H9 (cell line): Measurements from ENCODE around the gene ATP8A2. TPM values are rescaled to one million over a fixed set of nuclear protein-coding genes. Genes with fewer than 3 reads are reported as not detected.

Experiments used
- DNase-seq: peaks from one replicate; pipeline ENCODE4 v3.0.0-alpha.2; 2017
- H2AFZ ChIP-seq: one replicate; pipeline ENCODE4 v1.6.1; 2013; ENCODE audit warnings: mild to moderate bottlenecking, low read length, control low read depth, moderate library complexity
- H2AK5ac ChIP-seq: 2 replicates; pipeline ENCODE4 v1.6.1; 2013; ENCODE audit warnings: low read length, control low read depth, mixed read lengths; ENCODE audit not compliant: insufficient read length
- H2BK120ac ChIP-seq: one replicate; pipeline ENCODE4 v1.6.1; 2013; ENCODE audit warnings: low read depth, mild to moderate bottlenecking, low read length, control low read depth, inconsistent platforms; ENCODE audit not compliant: poor library complexity, severe bottlenecking
- H2BK12ac ChIP-seq: 2 replicates; pipeline ENCODE4 v1.6.1; 2013; ENCODE audit warnings: low read length, control low read depth, mixed read lengths, low read depth; ENCODE audit not compliant: insufficient read length
- H2BK15ac ChIP-seq: 2 replicates; pipeline ENCODE4 v1.6.1; 2013; ENCODE audit warnings: low read depth, low read length, control low read depth
- H2BK20ac ChIP-seq: one replicate; pipeline ENCODE4 v1.6.1; 2013; ENCODE audit warnings: low read depth, mild to moderate bottlenecking, low read length, control low read depth, inconsistent platforms; ENCODE audit not compliant: poor library complexity, severe bottlenecking
- H2BK5ac ChIP-seq: 2 replicates; pipeline ENCODE4 v1.6.1; 2013; ENCODE audit warnings: low read length, control low read depth, mixed read lengths; ENCODE audit not compliant: insufficient read length
- H3K14ac ChIP-seq: 2 replicates; pipeline ENCODE4 v1.6.1; 2013; ENCODE audit warnings: low read length, control low read depth; ENCODE audit not compliant: insufficient read depth
- H3K18ac ChIP-seq: 2 replicates; pipeline ENCODE4 v1.6.1; 2013; ENCODE audit warnings: low read depth, mild to moderate bottlenecking, mixed read lengths, low read length, control low read depth; ENCODE audit not compliant: insufficient read length
- H3K23ac ChIP-seq: 2 replicates; pipeline ENCODE4 v1.6.1; 2013; ENCODE audit warnings: low read length, control low read depth, mixed read lengths, low read depth; ENCODE audit not compliant: insufficient read length
- H3K23me2 ChIP-seq: 2 replicates; pipeline ENCODE4 v1.6.1; 2013; ENCODE audit warnings: low read depth, mild to moderate bottlenecking, mixed read lengths, low read length, control low read depth; ENCODE audit not compliant: insufficient read length, poor library complexity, severe bottlenecking
- H3K27ac ChIP-seq: 2 replicates; pipeline ENCODE4 v1.5.1; 2013; ENCODE audit warnings: low read length, control low read depth, mixed read lengths, low read depth; ENCODE audit not compliant: insufficient read length
- H3K27me3 ChIP-seq: 2 replicates; pipeline ENCODE4 v1.6.1; 2013; ENCODE audit warnings: low read length, control low read depth, inconsistent platforms; ENCODE audit not compliant: insufficient read depth
- H3K4ac ChIP-seq: 2 replicates; pipeline ENCODE4 v1.6.1; 2013; ENCODE audit warnings: low read depth, mild to moderate bottlenecking, control low read depth, inconsistent platforms, low read length, moderate library complexity
- H3K4me1 ChIP-seq: 2 replicates; pipeline ENCODE4 v1.6.1; 2013; ENCODE audit warnings: low read length, control low read depth, inconsistent platforms; ENCODE audit not compliant: insufficient read depth
- H3K4me2 ChIP-seq: 2 replicates; pipeline ENCODE4 v1.6.1; 2013; ENCODE audit warnings: low read length, control low read depth, mixed read lengths; ENCODE audit not compliant: insufficient read length, insufficient read depth
- H3K56ac ChIP-seq: 2 replicates; pipeline ENCODE4 v1.6.1; 2013; ENCODE audit warnings: low read depth, mild to moderate bottlenecking, mixed read lengths, low read length, control low read depth; ENCODE audit not compliant: insufficient read length
- H3K79me1 ChIP-seq: 2 replicates; pipeline ENCODE4 v1.6.1; 2013; ENCODE audit warnings: low read depth, mild to moderate bottlenecking, moderate library complexity, low read length, control low read depth, inconsistent platforms; ENCODE audit not compliant: insufficient read depth, poor library complexity, severe bottlenecking
- H3K79me2 ChIP-seq: 2 replicates; pipeline ENCODE4 v1.6.1; 2013; ENCODE audit warnings: low read length, control low read depth, inconsistent platforms; ENCODE audit not compliant: insufficient read depth
- H3K9ac ChIP-seq: 2 replicates; pipeline ENCODE4 v1.6.1; 2013; ENCODE audit warnings: low read length, control low read depth, mixed read lengths; ENCODE audit not compliant: insufficient read length; ENCODE audit errors: extremely low read depth
- H3K9me3 ChIP-seq: one replicate; pipeline ENCODE4 v1.6.1; 2013; ENCODE audit warnings: low read depth, low read length, inconsistent platforms; ENCODE audit not compliant: control insufficient read depth
- H3T11ph ChIP-seq: one replicate; pipeline ENCODE4 v1.6.1; 2013; ENCODE audit warnings: mild to moderate bottlenecking, low read length, control low read depth, inconsistent platforms
- H4K20me1 ChIP-seq: one replicate; pipeline ENCODE4 v1.6.1; 2013; ENCODE audit not compliant: control insufficient read depth, insufficient read length, insufficient read depth
- H4K5ac ChIP-seq: 2 replicates; pipeline ENCODE4 v1.6.1; 2013; ENCODE audit warnings: low read depth, mild to moderate bottlenecking, mixed read lengths, low read length, control low read depth; ENCODE audit not compliant: insufficient read length
- H4K8ac ChIP-seq: replicated peaks from 2 replicates; pipeline ENCODE4 v1.6.1; 2013; ENCODE audit warnings: low read length, control low read depth, mixed read lengths, low read depth; ENCODE audit not compliant: insufficient read length
- H4K91ac ChIP-seq: 2 replicates; pipeline ENCODE4 v1.6.1; 2013; ENCODE audit warnings: low read depth, mild to moderate bottlenecking, moderate library complexity, mixed read lengths, low read length, control low read depth; ENCODE audit not compliant: insufficient read length
- H3K27ac Mint-ChIP-seq, 3 experiments: 2 replicates in 2 of 3; 3 replicates in 1 of 3; pipeline ENCODE4 v1.8.0; 2020 to 2021; ENCODE audit warnings: mixed read lengths in 3 of 3, mild to moderate bottlenecking in 1 of 3, moderate library complexity in 1 of 3
- H3K27me3 Mint-ChIP-seq: 2 replicates; pipeline ENCODE4 v1.8.0; 2021; ENCODE audit warnings: low read depth, mild to moderate bottlenecking, moderate library complexity, mixed read lengths
- H3K36me3 Mint-ChIP-seq, 3 experiments: 2 replicates in 2 of 3; 3 replicates in 1 of 3; pipeline ENCODE4 v1.8.0; 2020 to 2021; ENCODE audit warnings: low read depth in 3 of 3, mixed read lengths in 3 of 3; ENCODE audit not compliant: insufficient read depth in 1 of 3
- H3K4me1 Mint-ChIP-seq, 2 experiments: 2 replicates each; pipeline ENCODE4 v1.8.0; 2020; ENCODE audit warnings: mixed read lengths in 2 of 2
- H3K4me3 Mint-ChIP-seq, 2 experiments: 2 replicates in 1 of 2; 3 replicates in 1 of 2; pipeline ENCODE4 v1.8.0; 2020 to 2021; ENCODE audit warnings: mild to moderate bottlenecking in 2 of 2, mixed read lengths in 2 of 2, moderate library complexity in 1 of 2
- H3K9me3 Mint-ChIP-seq, 2 experiments: 2 replicates in 1 of 2; 3 replicates in 1 of 2; pipeline ENCODE4 v1.8.0; 2020; ENCODE audit warnings: mild to moderate bottlenecking in 2 of 2, mixed read lengths in 2 of 2, moderate library complexity in 1 of 2
- CTCF ChIP-seq: fragments of 200-600 bp; sonication (generic); conservative IDR thresholded peaks from 3 replicates; pipeline ENCODE4 v1.8.0; 2021; ENCODE audit warnings: antibody characterized with exemption, mild to moderate bottlenecking
- WGBS: extraction: QIAGEN DNeasy Blood & Tissue Kit; methylation state at CpG from one replicate; pipeline ENCODE4 v1.1.7; 2013; ENCODE audit warnings: missing lambda C conversion rate, low lambda C conversion rate, mixed read lengths; ENCODE audit not compliant: insufficient read length; ENCODE audit errors: extremely low coverage; 5-methylcytosine and 5-hydroxymethylcytosine counted together
- total RNA-seq: library from RNA; stranded (reverse); gene quantifications from 2 replicates; pipeline ENCODE4 v1.2.1, GENCODE V29; 2021

ATP8A2 gene
- total RNA-seq, 1 experiment from 2014 or later: 18.2 TPM

- H2BK120ac ChIP-seq: no peak overlapping the region
- no peak overlapping the region for H3K27ac ChIP-seq
- H3K56ac ChIP-seq: no peak overlapping the region
- Mint-ChIP-seq H3K9me3 (peaks cover 9% of the 10 kb centered on the region in 2 experiments), H3K4me3 (no peak overlapping the region), H3K27me3 (no peaks in the 10 kb centered on the region), H3K27ac (no peak overlapping the region), H3K36me3 (peaks cover 6 to 7% (median 6%) of the 10 kb centered on the region in 3 experiments; a peak in 5 of 7 replicates), H3K4me1 (peaks cover 19 to 28% of the 10 kb centered on the region in 2 experiments)
- no peak overlapping the region for H3K18ac ChIP-seq
- no peaks in the 10 kb centered on the region for H3K79me2 ChIP-seq
- no peak overlapping the region for H3K14ac ChIP-seq
- DNase-seq: no peak
- H3K79me1 ChIP-seq: no peaks in the 10 kb centered on the region
- H3T11ph ChIP-seq: no peak overlapping the region
- no peak overlapping the region for H2BK12ac ChIP-seq
- H4K5ac ChIP-seq: no peak overlapping the region
- H3K4ac ChIP-seq: no peak overlapping the region
- H4K20me1 ChIP-seq: no peaks in the 10 kb centered on the region
- no peak overlapping the region for H2BK20ac ChIP-seq
- H3K9ac ChIP-seq: no peak overlapping the region
- no peak overlapping the region for H2AK5ac ChIP-seq
- H3K4me2 ChIP-seq: no peak overlapping the region
- H4K8ac ChIP-seq: no peak overlapping the region
- no peak overlapping the region for H2AFZ ChIP-seq
- no CpG with 5 or more reads among the region's 6 CpGs for WGBS
- H4K91ac ChIP-seq: no peak overlapping the region
- no peaks in the 10 kb centered on the region for H3K27me3 ChIP-seq
- no peak overlapping the region for H2BK5ac ChIP-seq
- TF ChIP-seq CTCF: no peak
- no peak overlapping the region for H2BK15ac ChIP-seq
- H3K4me1 ChIP-seq: peaks cover 11% of the 10 kb centered on the region; the same call in 1 of the 2 replicates
- no peaks in the 10 kb centered on the region for H3K23me2 ChIP-seq
- H3K9me3 ChIP-seq: no peaks in the 10 kb centered on the region
- H3K23ac ChIP-seq: no peak overlapping the region
Observed at GRCh38 chr13:25421612-25422011, 49.8 kb downstream of the ATP8A2 start.
